Peyer's patch (tissue), 4 donors: ENCODE results near the gene KIT.

Experiments used
- CTCF ChIP-seq, 6 experiments: fragments of 450-650 bp in 4 of 6; fragments of 200-600 bp in 2 of 6; sonication (generic) in 1 of 6; IDR thresholded peaks; one replicate each; pipeline ENCODE4 v1.5.1; 2017 to 2019; ENCODE audit warnings: antibody characterized with exemption in 6 of 6, mild to moderate bottlenecking in 3 of 6, moderate library complexity in 1 of 6
- POLR2A ChIP-seq, 2 donors: fragments of 450-650 bp; IDR thresholded peaks; one replicate each; pipeline ENCODE4 v1.5.1; 2017; ENCODE audit warnings: antibody characterized with exemption in 2 of 2, mild to moderate bottlenecking in 2 of 2, moderate library complexity in 2 of 2

- TF ChIP-seq CTCF (IDR thresholded peaks at IDR 0.05), result no peak
- no peak for TF ChIP-seq POLR2A (IDR thresholded peaks at IDR 0.05)
These were observed 85.8 kb downstream of the KIT start for GRCh38 chr4:54743562-54743961.
